Fibroblast of upper back skin (primary cell): ENCODE results near the gene ZBTB11.
"Not testable (repeated sequence)": the region's sequence is repeated elsewhere in the genome, so short reads cannot be mapped to it uniquely, and the experiment has no call there.

Experiments used
- DNase-seq: peaks from one replicate; pipeline ENCODE4 v3.0.0-alpha.2; 2013

The ZBTB11 gene

GRCh38 chr3:101613014-101613413 is 63.9 kb downstream of the ZBTB11 start:
- DNase-seq = not testable (repeated sequence)

GRCh38 chr3:101611023-101611422 is 65.9 kb downstream of the ZBTB11 start:
- DNase-seq = no peak

- DNase-seq = not testable (repeated sequence)
These were observed 71.5 kb downstream of the ZBTB11 start for GRCh38 chr3:101605398-101605797.

GRCh38 chr3:101603184-101603583 is 73.7 kb downstream of the ZBTB11 start:
- DNase-seq = no peak

GRCh38 chr3:101602731-101603130 is 74.2 kb downstream of the ZBTB11 start:
- no peak for DNase-seq
